HepG2 (cell line): ENCODE data around the gene FAM169A. TPM values are rescaled to one million over a fixed set of nuclear protein-coding genes. Genes with fewer than 3 reads are reported as not detected.

Experiments
- ATF7 ChIP-seq, 2 experiments: fragments of 450-650 bp in 1 of 2; sonication (generic) in 1 of 2; formaldehyde crosslinking in 1 of 2; IDR thresholded peaks; 2 replicates each; pipeline versions ENCODE4 v1.4.0 to v1.6.1; 2016 to 2020; ENCODE audit warnings: antibody characterized with exemption in 1 of 2, mild to moderate bottlenecking in 1 of 2, missing genetic modification reagents in 1 of 2
- E2F5 ChIP-seq: sonication (generic); formaldehyde crosslinking; conservative IDR thresholded peaks from 2 replicates; pipeline ENCODE4 v1.4.0; 2020; ENCODE audit warnings: missing genetic modification reagents
- ELF1 ChIP-seq: sonication (generic); formaldehyde crosslinking; IDR thresholded peaks from 2 replicates; pipeline ENCODE4 v1.4.0; 2020; ENCODE audit warnings: missing genetic modification reagents
- HNRNPK ChIP-seq: fragments of 200-400 bp; formaldehyde crosslinking; IDR thresholded peaks from 2 replicates; pipeline ENCODE4 v1.6.1; 2018; ENCODE audit warnings: low read length, low read depth, moderate library complexity, mild to moderate bottlenecking; ENCODE audit not compliant: poor library complexity, severe bottlenecking
- HOXD1 ChIP-seq: sonication (generic); formaldehyde crosslinking; IDR thresholded peaks from 2 replicates; pipeline ENCODE4 v1.5.0; 2020; ENCODE audit warnings: missing genetic modification reagents
- LCORL ChIP-seq, 2 experiments: fragments of 450-650 bp in 1 of 2; sonication (generic) in 1 of 2; formaldehyde crosslinking in 1 of 2; IDR thresholded peaks; 2 replicates each; pipeline versions ENCODE4 v1.5.0 to v1.6.1; 2017 to 2020; ENCODE audit warnings: antibody characterized with exemption in 1 of 2, missing genetic modification reagents in 1 of 2
- MXI1 ChIP-seq: IDR thresholded peaks from 3 replicates; pipeline ENCODE4 v1.6.1; 2012; ENCODE audit warnings: low read depth, low read length, inconsistent platforms, borderline replicate concordance
- NFAT5 ChIP-seq: sonication (generic); formaldehyde crosslinking; IDR thresholded peaks from 2 replicates; pipeline ENCODE4 v1.4.0; 2020; ENCODE audit warnings: missing genetic modification reagents
- PPARG ChIP-seq: conservative IDR thresholded peaks from 2 replicates; pipeline ENCODE4 v1.6.1; 2016; ENCODE audit warnings: missing biosample characterization, missing genetic modification reagents
- SAP130 ChIP-seq: IDR thresholded peaks from 2 replicates; pipeline ENCODE4 v1.6.1; 2016; ENCODE audit warnings: low read depth
- THAP9 ChIP-seq: sonication (generic); formaldehyde crosslinking; IDR thresholded peaks from 2 replicates; pipeline ENCODE4; 2020; ENCODE audit warnings: missing genetic modification reagents, mild to moderate bottlenecking, borderline replicate concordance
- WIZ ChIP-seq: sonication (generic); formaldehyde crosslinking; IDR thresholded peaks from 2 replicates; pipeline ENCODE4 v1.5.1; 2020; ENCODE audit warnings: mild to moderate bottlenecking, missing genetic modification reagents
- ZNF383 ChIP-seq: sonication (generic); formaldehyde crosslinking; IDR thresholded peaks from 2 replicates; pipeline ENCODE4 v1.4.0; 2020; ENCODE audit warnings: missing genetic modification reagents, mild to moderate bottlenecking, borderline replicate concordance
- ZNF512 ChIP-seq: sonication (generic); formaldehyde crosslinking; IDR thresholded peaks from 2 replicates; pipeline ENCODE4 v1.4.0; 2020; ENCODE audit warnings: mild to moderate bottlenecking, missing genetic modification reagents
- ZNF570 ChIP-seq: sonication (generic); formaldehyde crosslinking; IDR thresholded peaks from 2 replicates; pipeline ENCODE4 v1.4.0; 2020; ENCODE audit warnings: mild to moderate bottlenecking, missing genetic modification reagents, borderline replicate concordance
- ZNF780A ChIP-seq: sonication (generic); formaldehyde crosslinking; IDR thresholded peaks from 2 replicates; pipeline ENCODE4 v1.8.0; 2022; ENCODE audit warnings: mild to moderate bottlenecking, missing genetic modification reagents, moderate library complexity
- ZNF879 ChIP-seq: sonication (generic); formaldehyde crosslinking; IDR thresholded peaks from 2 replicates; pipeline ENCODE4 v1.8.1; 2023; ENCODE audit warnings: missing genetic modification reagents
- polyA plus RNA-seq, 8 experiments: library from polyadenylated mRNA; depleted of rRNA in 3 of 8; stranded (reverse) in 7 of 8; unstranded in 1 of 8; fragments of >200 nt; fragmentation: Illumina TruSeq in 4 of 8; extraction: Trizol in 4 of 8; gene quantifications; 2 replicates each; pipeline versions ENCODE4 v1.2.1 to v1.2.3, GENCODE V29; 2011 to 2016; ENCODE audit warnings: low read depth in 4 of 8, missing spikeins in 1 of 8, mixed read lengths in 1 of 8; ENCODE audit not compliant: insufficient read depth in 1 of 8
- total RNA-seq, 5 experiments: library from RNA; depleted of rRNA; stranded (reverse); fragments of >200 nt; fragmentation: Illumina TruSeq; extraction: Trizol; gene quantifications; 2 replicates each; pipeline ENCODE4 v1.2.3, GENCODE V29; 2016; ENCODE audit warnings: low read depth in 1 of 5

Gene FAM169A
- total and polyA plus RNA-seq, 2 of the 13 experiments (the other 11 are each of a cell fraction or from before 2014, with no cell fraction given): 21.1 to 110 TPM

- no peak for TF ChIP-seq ZNF512 (CRISPR knock-in tag)
- TF ChIP-seq NFAT5: peak; percentile 68; the same call in 1 of the 2 replicates
- peak; percentile 61; the same call in 1 of the 2 replicates for TF ChIP-seq ZNF780A
- no peak for TF ChIP-seq WIZ
- peak; percentile 28; the same call in 1 of the 2 replicates for TF ChIP-seq ELF1 (CRISPR knock-in tag)
- TF ChIP-seq SAP130 (CRISPR knock-in tag): peak; percentile 81
- TF ChIP-seq ATF7 (IDR thresholded peaks at IDR 0.05): no peak
- no peak for TF ChIP-seq ATF7 (CRISPR knock-in tag; IDR thresholded peaks at IDR 0.05)
- peak; percentile 51; the same call in 1 of the 2 replicates for TF ChIP-seq HOXD1
- peak; percentile 85 for TF ChIP-seq PPARG (CRISPR knock-in tag)
- peak; percentile 54; the same call in 1 of the 2 replicates for TF ChIP-seq THAP9
- no peak for TF ChIP-seq MXI1
- no peak for TF ChIP-seq ZNF570 (CRISPR knock-in tag)
- TF ChIP-seq LCORL (IDR thresholded peaks at IDR 0.05): peak; percentile 56; the same call in 1 of the 2 replicates
- peak; percentile 91 for TF ChIP-seq LCORL (CRISPR knock-in tag; IDR thresholded peaks at IDR 0.05)
- no peak for TF ChIP-seq HNRNPK
- TF ChIP-seq ZNF383 (CRISPR knock-in tag): no peak
- no peak for TF ChIP-seq ZNF879
- no peak for TF ChIP-seq E2F5 (CRISPR knock-in tag)
These were observed 492 bp upstream of the FAM169A start (continued) for GRCh38 chr5:74866596-74867162.
